Thymus (tissue), 14 donors: ENCODE data around the gene ITGA4. TPM values are rescaled to one million over a fixed set of nuclear protein-coding genes. Genes with fewer than 3 reads are reported as not detected.
A peak's percentile ranks its signal among the peaks of the same experiment; 100 is the strongest.

Experiments used
- DNase-seq, 9 donors: peaks; one replicate each; pipeline ENCODE4 v3.0.0-alpha.2; 2013; ENCODE audit warnings: low spot score in 9 of 9, low read depth in 6 of 9, missing footprints in 1 of 9
- H3K27ac ChIP-seq, 2 donors: one replicate each; pipeline ENCODE4 v1.5.1; 2013; ENCODE audit warnings: control low read depth in 1 of 2, low read depth in 1 of 2, low read length in 1 of 2, mild to moderate bottlenecking in 1 of 2, moderate library complexity in 1 of 2
- H3K27me3 ChIP-seq, 2 donors: one replicate each; pipeline ENCODE4 v1.5.1; 2013; ENCODE audit warnings: low read length in 1 of 2; ENCODE audit not compliant: control insufficient read depth in 2 of 2, insufficient read depth in 1 of 2
- H3K36me3 ChIP-seq, 2 donors: one replicate each; pipeline ENCODE4 v1.5.1; 2013; ENCODE audit warnings: low read length in 1 of 2, mild to moderate bottlenecking in 1 of 2, moderate library complexity in 1 of 2; ENCODE audit not compliant: control insufficient read depth in 2 of 2, insufficient read depth in 2 of 2
- H3K4me1 ChIP-seq, 2 donors: one replicate each; pipeline ENCODE4 v1.5.1; 2013; ENCODE audit warnings: low read length in 2 of 2; ENCODE audit not compliant: control insufficient read depth in 2 of 2, insufficient read depth in 2 of 2
- H3K4me3 ChIP-seq, 2 donors: one replicate each; pipeline ENCODE4 v1.5.1; 2013; ENCODE audit warnings: low read length in 2 of 2, control low read depth in 1 of 2, mild to moderate bottlenecking in 1 of 2
- H3K9me3 ChIP-seq, 2 donors: one replicate each; pipeline ENCODE4 v1.5.1; 2013; ENCODE audit warnings: low read length in 1 of 2, mild to moderate bottlenecking in 1 of 2; ENCODE audit not compliant: control insufficient read depth in 2 of 2, insufficient read depth in 1 of 2
- WGBS: extraction: QIAGEN DNeasy Blood & Tissue Kit; methylation state at CpG from one replicate; pipeline ENCODE4 v1.1.7; 2013; 5-methylcytosine and 5-hydroxymethylcytosine counted together
- long read RNA-seq, 10 donors: transcript quantifications; one replicate each; lab custom pipeline, GENCODE V29; 2026
- polyA plus RNA-seq: library from polyadenylated mRNA; stranded (reverse); fragments of 200-250 nt; gene quantifications from one replicate; pipeline ENCODE4 v1.2.3, GENCODE V29; 2013
- total RNA-seq: library from RNA; stranded (reverse); fragments of 120-200 nt; gene quantifications from one replicate; pipeline ENCODE4 v1.2.4, GENCODE V29; 2013
- donor health status: healthy.

Gene ITGA4
- total RNA-seq (187 TPM), polyA plus RNA-seq (40.3 TPM)
- long read RNA-seq, donor 1, full-length matches to known transcripts = 2 of 2 reads
- long read RNA-seq, donor 1, partial matches to known transcripts = 0 of 2 reads
- long read RNA-seq, donor 1, other reads (novel, unspliced or antisense) = 0 of 2 reads
- long read RNA-seq, donor 2, full-length matches to known transcripts = 51 of 100 reads
- long read RNA-seq, donor 2, partial matches to known transcripts = 49 of 100 reads
- long read RNA-seq, donor 2, other reads (novel, unspliced or antisense) = 0 of 100 reads
- long read RNA-seq, donor 3, full-length matches to known transcripts = 31 of 31 reads
- long read RNA-seq, donor 3, partial matches to known transcripts = 0 of 31 reads
- long read RNA-seq, donor 3, other reads (novel, unspliced or antisense) = 0 of 31 reads
- long read RNA-seq, donor 4, full-length matches to known transcripts = 8 of 8 reads
- long read RNA-seq, donor 4, partial matches to known transcripts = 0 of 8 reads
- long read RNA-seq, donor 4, other reads (novel, unspliced or antisense) = 0 of 8 reads
- long read RNA-seq, donor 5, full-length matches to known transcripts = 35 of 43 reads
- long read RNA-seq, donor 5, partial matches to known transcripts = 8 of 43 reads
- long read RNA-seq, donor 5, other reads (novel, unspliced or antisense) = 0 of 43 reads
- long read RNA-seq, donor 6, full-length matches to known transcripts = 25 of 25 reads
- long read RNA-seq, donor 6, partial matches to known transcripts = 0 of 25 reads
- long read RNA-seq, donor 6, other reads (novel, unspliced or antisense) = 0 of 25 reads
- long read RNA-seq, donor 7, full-length matches to known transcripts = 23 of 46 reads
- long read RNA-seq, donor 7, partial matches to known transcripts = 23 of 46 reads
- long read RNA-seq, donor 7, other reads (novel, unspliced or antisense) = 0 of 46 reads
- long read RNA-seq, donor 8, full-length matches to known transcripts = 7 of 7 reads
- long read RNA-seq, donor 8, partial matches to known transcripts = 0 of 7 reads
- long read RNA-seq, donor 8, other reads (novel, unspliced or antisense) = 0 of 7 reads
- long read RNA-seq, donor 9, full-length matches to known transcripts = 26 of 26 reads
- long read RNA-seq, donor 9, partial matches to known transcripts = 0 of 26 reads
- long read RNA-seq, donor 9, other reads (novel, unspliced or antisense) = 0 of 26 reads
- long read RNA-seq, donor 10, full-length matches to known transcripts = 19 of 19 reads
- long read RNA-seq, donor 10, partial matches to known transcripts = 0 of 19 reads
- long read RNA-seq, donor 10, other reads (novel, unspliced or antisense) = 0 of 19 reads

- H3K27me3 ChIP-seq = no peaks in the 10 kb centered on the region
- H3K4me1 ChIP-seq = peaks cover 15 to 37% of the 10 kb centered on the region in 2 donors
- DNase-seq = peak in 8 of 9 donors; percentile 79 to 95 (median 84)
- peak within 1 kb of the TSS; percentile 97 to 98 for H3K27ac ChIP-seq
- no peaks in the 10 kb centered on the region for H3K36me3 ChIP-seq
- peak within 1 kb of the TSS; percentile 93 to 95 for H3K4me3 ChIP-seq
- WGBS = under 1% methylated on average over 67 of the region's 67 CpGs
- H3K9me3 ChIP-seq = no peaks in the 10 kb centered on the region
Measured at GRCh38 chr2:181457121-181457740, at the start of gene ITGA4. TSS of gene ITGA4 (plus strand) at chr2:181457386. CDS start at chr2:181457655, 269 bp downstream.

GRCh38 chr2:181408861-181409260 lies 48.3 kb upstream of the ITGA4 start:
- Histone ChIP-seq H3K4me3 (no peak overlapping the region), H3K36me3 (peaks cover 0 to 3% of the 10 kb centered on the region in 2 donors), H3K9me3 (peaks cover 0 to 8% of the 10 kb centered on the region in 2 donors), H3K27me3 (no peaks in the 10 kb centered on the region), H3K27ac (no peak overlapping the region), H3K4me1 (peaks cover 34 to 52% of the 10 kb centered on the region in 2 donors)
- no peak for DNase-seq
- WGBS = 22% methylated on average over 2 of the region's 2 CpGs

GRCh38 chr2:181411105-181411849 lies 45.9 kb upstream of the ITGA4 start:
- 17% methylated on average over 5 of the region's 5 CpGs for WGBS
- H3K27me3 ChIP-seq = no peaks in the 10 kb centered on the region
- peaks cover 0 to 3% of the 10 kb centered on the region in 2 donors for H3K36me3 ChIP-seq
- peaks cover 27 to 43% of the 10 kb centered on the region in 2 donors for H3K4me1 ChIP-seq
- H3K9me3 ChIP-seq = peaks cover 0 to 8% of the 10 kb centered on the region in 2 donors
- peak overlapping the region; percentile 77 to 99 for H3K27ac ChIP-seq
- peak overlapping the region in 1 of 2 donors; percentile 7 for H3K4me3 ChIP-seq
- DNase-seq = peak; percentile 89 to 99 (median 95)

GRCh38 chr2:181419129-181419855 lies 37.9 kb upstream of the ITGA4 start:
- Histone ChIP-seq H3K36me3 (no peaks in the 10 kb centered on the region), H3K4me3 (no peak overlapping the region), H3K27ac (peak overlapping the region in 1 of 2 donors; percentile 16), H3K4me1 (peaks cover 12 to 18% of the 10 kb centered on the region in 2 donors), H3K27me3 (no peaks in the 10 kb centered on the region), H3K9me3 (no peaks in the 10 kb centered on the region)
- WGBS = 73% methylated on average over 8 of the region's 8 CpGs
- no peak for DNase-seq

- H3K36me3 ChIP-seq = no peaks in the 10 kb centered on the region
- no peaks in the 10 kb centered on the region for H3K27me3 ChIP-seq
- H3K4me3 ChIP-seq = no peak overlapping the region
- DNase-seq = no peak
- WGBS = 81% methylated on average over 6 of the region's 6 CpGs
- H3K4me1 ChIP-seq = peaks cover 12 to 24% of the 10 kb centered on the region in 2 donors
- peak overlapping the region; percentile 57 to 80 for H3K27ac ChIP-seq
- peaks cover 0 to 4% of the 10 kb centered on the region in 2 donors for H3K9me3 ChIP-seq
Measured at GRCh38 chr2:181420259-181421130, 36.7 kb upstream of the ITGA4 start.

- DNase-seq = no peak
- H3K27ac ChIP-seq = peak overlapping the region; percentile 57 to 80
- H3K4me3 ChIP-seq = no peak overlapping the region
- H3K4me1 ChIP-seq = peaks cover 12 to 30% of the 10 kb centered on the region in 2 donors
- 56% methylated on average over 1 of the region's 1 CpG for WGBS
- no peaks in the 10 kb centered on the region for H3K36me3 ChIP-seq
- H3K27me3 ChIP-seq = no peaks in the 10 kb centered on the region
- peaks cover 1 to 10% of the 10 kb centered on the region in 2 donors for H3K9me3 ChIP-seq
Measured at GRCh38 chr2:181421131-181421458, 36.1 kb upstream of the ITGA4 start.

- no peak overlapping the region for H3K4me3 ChIP-seq
- no peaks in the 10 kb centered on the region for H3K27me3 ChIP-seq
- no peak for DNase-seq
- H3K27ac ChIP-seq = peak overlapping the region in 1 of 2 donors; percentile 57
- peaks cover 1 to 10% of the 10 kb centered on the region in 2 donors for H3K9me3 ChIP-seq
- WGBS = 93% methylated on average over 2 of the region's 2 CpGs
- peaks cover 12 to 31% of the 10 kb centered on the region in 2 donors for H3K4me1 ChIP-seq
- H3K36me3 ChIP-seq = no peaks in the 10 kb centered on the region
Measured at GRCh38 chr2:181421464-181421863, 35.7 kb upstream of the ITGA4 start.
